Measurements from ENCODE around the gene CDK18.

The CDK18 gene

GRCh38 chr1:205533748-205534443, 29.4 kb downstream of the CDK18 start:
- Histone ChIP-seq H3K36me3 (replicated peaks) (no peaks in the 10 kb centered on the region), H3K4me3 (ENCODE audit: low read depth, low read length) (no peak overlapping the region), H3K27ac (no peak overlapping the region), H3K27me3 (replicated peaks) (peaks cover 3% of the 10 kb centered on the region)
- TF ChIP-seq CTCF (IDR thresholded peaks at IDR 0.05; ENCODE audit: low read depth, low read length, missing control alignments), result no peak
- in situ Hi-C loops (cut with HindIII; ENCODE audit: low pct_ligation_motif_present, low sequenced_read_pairs), result no loop called here
- no peak for DNase-seq

DNA sequence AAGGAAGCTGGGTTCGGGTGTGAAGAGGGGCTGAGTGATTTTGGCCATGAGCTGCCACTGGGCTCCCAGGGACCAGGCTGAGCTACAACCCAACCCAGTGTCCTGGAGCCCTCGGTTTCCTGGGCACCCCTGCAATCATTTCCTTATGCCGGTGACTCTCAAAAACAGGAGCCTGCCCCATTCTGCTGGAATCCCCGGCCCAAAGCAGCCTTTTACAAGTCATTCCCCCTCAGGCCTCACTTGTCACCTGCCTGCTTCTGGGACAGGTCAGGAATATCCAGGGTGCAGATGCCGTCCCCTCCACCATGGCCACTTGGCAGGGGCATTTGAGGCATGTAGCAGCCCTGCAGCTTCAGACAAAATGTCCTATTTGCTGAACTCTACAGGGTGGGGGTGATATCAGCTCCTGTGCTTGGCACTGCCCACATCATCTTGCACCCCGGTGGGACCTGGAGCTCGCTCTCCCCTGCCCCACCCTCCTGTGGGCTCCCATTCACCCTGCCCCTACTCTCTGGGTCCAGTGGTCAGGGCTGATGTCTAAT, 30.0 kb downstream of the CDK18 start:
- Histone ChIP-seq H3K4me3 (ENCODE audit: low read depth, low read length) (no peak overlapping the region), H3K36me3 (replicated peaks) (no peaks in the 10 kb centered on the region), H3K27me3 (replicated peaks) (peaks cover 3% of the 10 kb centered on the region), H3K27ac (no peak overlapping the region)
- no peak for TF ChIP-seq CTCF (IDR thresholded peaks at IDR 0.05; ENCODE audit: low read depth, low read length, missing control alignments)
- no peak for DNase-seq
- in situ Hi-C loops (cut with HindIII; ENCODE audit: low pct_ligation_motif_present, low sequenced_read_pairs), result no loop called here

- peaks cover 3% of the 10 kb centered on the region for H3K27me3 ChIP-seq (replicated peaks)
- no peak for DNase-seq
- in situ Hi-C loops (cut with HindIII; ENCODE audit: low pct_ligation_motif_present, low sequenced_read_pairs), result no loop called here
- H3K4me3 ChIP-seq (ENCODE audit: low read depth, low read length), result no peak overlapping the region
- TF ChIP-seq CTCF (IDR thresholded peaks at IDR 0.05; ENCODE audit: low read depth, low read length, missing control alignments), result no peak
- H3K36me3 ChIP-seq (replicated peaks), result no peaks in the 10 kb centered on the region
- H3K27ac ChIP-seq, result no peak overlapping the region
Measured at GRCh38 chr1:205535096-205535495, 30.6 kb downstream of the CDK18 start.

- DNase-seq, result no peak
- Histone ChIP-seq H3K27me3 (replicated peaks) (peaks cover 3% of the 10 kb centered on the region), H3K27ac (no peak overlapping the region), H3K36me3 (replicated peaks) (no peaks in the 10 kb centered on the region), H3K4me3 (ENCODE audit: low read depth, low read length) (no peak overlapping the region)
- no peak for TF ChIP-seq CTCF (IDR thresholded peaks at IDR 0.05; ENCODE audit: low read depth, low read length, missing control alignments)
- in situ Hi-C loops (cut with HindIII; ENCODE audit: low pct_ligation_motif_present, low sequenced_read_pairs), result no loop called here
Measured at GRCh38 chr1:205535866-205536758, 31.6 kb downstream of the CDK18 start.

- in situ Hi-C loops (cut with HindIII; ENCODE audit: low pct_ligation_motif_present, low sequenced_read_pairs), result no loop called here
- no peak overlapping the region for H3K27ac ChIP-seq
- TF ChIP-seq CTCF (IDR thresholded peaks at IDR 0.05; ENCODE audit: low read depth, low read length, missing control alignments), result no peak
- no peak for DNase-seq
- peaks cover 3% of the 10 kb centered on the region for H3K27me3 ChIP-seq (replicated peaks)
- H3K36me3 ChIP-seq (replicated peaks), result no peaks in the 10 kb centered on the region
- no peak overlapping the region for H3K4me3 ChIP-seq (ENCODE audit: low read depth, low read length)
Measured at GRCh38 chr1:205536759-205537361, 32.4 kb downstream of the CDK18 start.

All from brain microvascular endothelial cell (primary cell).